MCF 10A (cell line): ENCODE measurements around the gene SSNA1. TPM values are rescaled to one million over a fixed set of nuclear protein-coding genes. Genes with fewer than 3 reads are reported as not detected.

ENCODE experiments used
- BruUV-seq: library from RNA; stranded (reverse); fragments of 400-500 nt; replicated peaks from 2 replicates; lab custom pipeline; 2021; lab: Mats Ljungman, UMichigan
- CTCF ChIA-PET: fragments of 300-600 bp; sonication (Branson Sonifier 250); formaldehyde crosslinking; extraction: SDS; loops from one replicate; lab custom pipeline; 2021; ENCODE audit warnings: antibody characterized with exemption, inconsistent platforms; lab: Yijun Ruan, JAX
- POLR2A ChIA-PET: fragments of 300-600, 350-650 bp; sonication (Branson Sonifier 250); formaldehyde crosslinking; extraction: SDS; loops from one replicate; lab custom pipeline; 2020; ENCODE audit warnings: antibody characterized with exemption, inconsistent platforms; lab: Yijun Ruan, JAX
- DNase-seq: peaks from one replicate; pipeline ENCODE4 v3.0.0-alpha.2; 2018; ENCODE audit not compliant: unreplicated experiment
- H3K27ac Mint-ChIP-seq: one replicate; pipeline ENCODE4 v1.8.0; 2022; ENCODE audit warnings: mild to moderate bottlenecking, low read depth, mixed read lengths; ENCODE audit not compliant: unreplicated experiment
- H3K27me3 Mint-ChIP-seq: one replicate; pipeline ENCODE4 v1.8.0; 2022; ENCODE audit warnings: mixed read lengths; ENCODE audit not compliant: insufficient read depth, unreplicated experiment
- H3K36me3 Mint-ChIP-seq: one replicate; pipeline ENCODE4 v1.8.0; 2022; ENCODE audit warnings: mild to moderate bottlenecking, moderate library complexity, mixed read lengths; ENCODE audit not compliant: insufficient read depth, unreplicated experiment
- H3K4me1 Mint-ChIP-seq: one replicate; pipeline ENCODE4 v1.8.0; 2022; ENCODE audit warnings: mixed read lengths; ENCODE audit not compliant: insufficient read depth, unreplicated experiment
- H3K4me3 Mint-ChIP-seq: one replicate; pipeline ENCODE4 v1.8.0; 2022; ENCODE audit warnings: mild to moderate bottlenecking, moderate library complexity, mixed read lengths; ENCODE audit not compliant: unreplicated experiment
- H3K9me3 Mint-ChIP-seq: one replicate; pipeline ENCODE4 v1.8.0; 2022; ENCODE audit warnings: mixed read lengths; ENCODE audit not compliant: unreplicated experiment
- intact Hi-C: fragments of 100-400 bp; cut with micrococcal nuclease; formaldehyde crosslinking; loops from 2 replicates; pipeline ENCODE4 v1.14.1; 2022
- total RNA-seq: library from RNA; stranded (reverse); gene quantifications from 2 replicates; pipeline ENCODE4 v1.2.3, GENCODE V29; 2022
- TF ChIP-seq, protein P1 (sequence below): fragments of 200-600 bp; IDR thresholded peaks from one replicate; pipeline ENCODE4 v1.8.0; 2022; ENCODE audit warnings: antibody characterized with exemption, mild to moderate bottlenecking; ENCODE audit not compliant: unreplicated experiment

SSNA1 gene
- total RNA-seq, 1 experiment from 2014 or later = 81.4 TPM

- TF ChIP-seq, protein P1, sequence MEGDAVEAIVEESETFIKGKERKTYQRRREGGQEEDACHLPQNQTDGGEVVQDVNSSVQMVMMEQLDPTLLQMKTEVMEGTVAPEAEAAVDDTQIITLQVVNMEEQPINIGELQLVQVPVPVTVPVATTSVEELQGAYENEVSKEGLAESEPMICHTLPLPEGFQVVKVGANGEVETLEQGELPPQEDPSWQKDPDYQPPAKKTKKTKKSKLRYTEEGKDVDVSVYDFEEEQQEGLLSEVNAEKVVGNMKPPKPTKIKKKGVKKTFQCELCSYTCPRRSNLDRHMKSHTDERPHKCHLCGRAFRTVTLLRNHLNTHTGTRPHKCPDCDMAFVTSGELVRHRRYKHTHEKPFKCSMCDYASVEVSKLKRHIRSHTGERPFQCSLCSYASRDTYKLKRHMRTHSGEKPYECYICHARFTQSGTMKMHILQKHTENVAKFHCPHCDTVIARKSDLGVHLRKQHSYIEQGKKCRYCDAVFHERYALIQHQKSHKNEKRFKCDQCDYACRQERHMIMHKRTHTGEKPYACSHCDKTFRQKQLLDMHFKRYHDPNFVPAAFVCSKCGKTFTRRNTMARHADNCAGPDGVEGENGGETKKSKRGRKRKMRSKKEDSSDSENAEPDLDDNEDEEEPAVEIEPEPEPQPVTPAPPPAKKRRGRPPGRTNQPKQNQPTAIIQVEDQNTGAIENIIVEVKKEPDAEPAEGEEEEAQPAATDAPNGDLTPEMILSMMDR = no peak
- H3K4me1 Mint-ChIP-seq = peaks cover 15% of the 10 kb centered on the region
- intact Hi-C loops = loop anchor here (10.0 kb wide), 2 partner anchors 54 to 184 kb away; partner anchors contain the start of genes LRRC26, NPDC1 and TMEM210
- CTCF ChIA-PET = interaction anchor here (0.6 kb wide), 2 partner anchors 328 to 470 kb away, joined by 3 to 4 read pairs; no protein-coding TSS in a partner anchor
- H3K4me3 Mint-ChIP-seq = no peak overlapping the region
- H3K36me3 Mint-ChIP-seq = no peaks in the 10 kb centered on the region
- H3K9me3 Mint-ChIP-seq = no peaks in the 10 kb centered on the region
- BruUV-seq = no TSS peak
- no peaks in the 10 kb centered on the region for H3K27me3 Mint-ChIP-seq
- no peak for DNase-seq
- H3K27ac Mint-ChIP-seq = no peak overlapping the region
- POLR2A ChIA-PET = interaction anchor here (1.0 kb wide), 1 partner anchor 41 kb away, joined by 3 read pairs; no protein-coding TSS in a partner anchor
These were observed 40.8 kb downstream of the SSNA1 start for GRCh38 chr9:137228968-137229896.

- no peak overlapping the region for H3K27ac Mint-ChIP-seq
- DNase-seq = no peak
- intact Hi-C loops = loop anchor here (10.0 kb wide), 2 partner anchors 55 to 185 kb away; partner anchors contain the start of genes LRRC26, NPDC1 and TMEM210
- peaks cover 4% of the 10 kb centered on the region for H3K36me3 Mint-ChIP-seq
- CTCF ChIA-PET = interaction anchor here (0.6 to 0.7 kb wide), 3 partner anchors 67 to 471 kb away, joined by 3 to 6 read pairs (median 3); no protein-coding TSS in a partner anchor
- TF ChIP-seq, protein P1 = no peak
- H3K4me1 Mint-ChIP-seq = peaks cover 15% of the 10 kb centered on the region
- no peaks in the 10 kb centered on the region for H3K9me3 Mint-ChIP-seq
- H3K4me3 Mint-ChIP-seq = no peak overlapping the region
- no peaks in the 10 kb centered on the region for H3K27me3 Mint-ChIP-seq
- BruUV-seq = no TSS peak
- POLR2A ChIA-PET = interaction anchor here (1.0 kb wide), 1 partner anchor 42 kb away, joined by 3 read pairs; no protein-coding TSS in a partner anchor
These were observed 41.6 kb downstream of the SSNA1 start for GRCh38 chr9:137229903-137230704.

DNA sequence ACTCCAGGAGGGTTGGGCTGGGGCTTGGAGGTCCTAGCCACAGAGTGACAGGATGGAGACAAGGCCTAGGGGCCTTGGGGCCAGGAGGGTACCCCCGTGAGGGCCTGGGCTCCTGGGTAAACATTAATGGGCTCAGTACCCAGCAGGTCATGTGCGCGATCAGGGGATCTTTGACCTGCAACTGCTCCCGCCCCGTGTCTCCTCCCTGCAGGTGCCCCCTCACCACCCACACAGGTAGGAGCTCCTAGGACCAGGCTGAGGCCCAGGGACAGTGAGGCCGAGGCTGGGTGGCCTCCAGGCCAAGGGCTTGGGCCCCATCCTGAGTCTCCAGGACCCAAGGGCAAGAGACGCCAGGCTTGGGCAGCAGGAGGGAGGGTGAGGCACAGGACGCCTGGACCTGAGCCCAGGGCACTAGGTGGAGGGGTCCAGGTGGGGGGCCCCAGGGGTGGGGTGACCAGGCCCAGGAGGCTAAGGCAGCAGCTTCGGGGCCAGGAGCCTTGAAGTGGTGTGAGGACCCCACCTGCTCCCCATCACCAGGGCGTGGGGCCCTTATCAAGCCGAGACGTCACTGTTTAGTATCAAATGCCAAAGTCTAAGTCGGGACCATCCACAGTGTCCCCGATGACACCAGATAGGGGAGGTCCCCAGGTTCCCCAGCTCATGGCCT lies 42.4 kb downstream of the SSNA1 start, which contains the start of gene SLC34A3:
TSS of gene SLC34A3 (plus strand) at position 197 of the 667 bp plus-strand sequence. CDS start 802 bp downstream, outside the sequence.
- no TSS peak for BruUV-seq
- Mint-ChIP-seq H3K27ac (no peak within 1 kb of the TSS), H3K36me3 (peaks cover 7% of the 10 kb centered on the region), H3K4me1 (peaks cover 15% of the 10 kb centered on the region), H3K27me3 (no peaks in the 10 kb centered on the region), H3K9me3 (no peaks in the 10 kb centered on the region), H3K4me3 (no peak within 1 kb of the TSS)
- intact Hi-C loops = no loop called here
- POLR2A ChIA-PET = interaction anchor here (0.8 kb wide), 1 partner anchor 10 kb away, joined by 3 read pairs; the partner anchor contains the start of gene TUBB4B
- CTCF ChIA-PET = interaction anchor here (0.7 kb wide), 1 partner anchor 67 kb away, joined by 3 read pairs; no protein-coding TSS in a partner anchor
- TF ChIP-seq, protein P1 = no peak
- no peak for DNase-seq
